HCEC 1CT (cell line): ENCODE results near the gene DNAJC11.
"Not testable (repeated sequence)": the region's sequence is repeated elsewhere in the genome, so short reads cannot be mapped to it uniquely, and the experiment has no call there.

Experiments used
- DNase-seq: peaks from one replicate; pipeline ENCODE4 v3.0.0-alpha.2; 2017

Gene DNAJC11

GRCh38 chr1:6695868-6696267 is 5.7 kb downstream of the DNAJC11 start:
- DNase-seq: peak; percentile 5

GRCh38 chr1:6694121-6694713 is 7.4 kb downstream of the DNAJC11 start:
- DNase-seq: no peak

GRCh38 chr1:6692956-6693355 is 8.7 kb downstream of the DNAJC11 start:
- DNase-seq: no peak

- DNase-seq: no peak
These were observed 10.1 kb downstream of the DNAJC11 start for GRCh38 chr1:6691507-6691906.

- DNase-seq: no peak
These were observed 11.4 kb downstream of the DNAJC11 start for GRCh38 chr1:6690186-6690585.

GRCh38 chr1:6688757-6689156 is 12.9 kb downstream of the DNAJC11 start:
- DNase-seq: peak; percentile 26

GRCh38 chr1:6688001-6688400 is 13.6 kb downstream of the DNAJC11 start:
- DNase-seq: peak; percentile 26

GRCh38 chr1:6686294-6686693 is 15.3 kb downstream of the DNAJC11 start:
- peak; percentile 31 for DNase-seq

GRCh38 chr1:6685381-6685780 is 16.2 kb downstream of the DNAJC11 start:
- DNase-seq: no peak

GRCh38 chr1:6683434-6683833 is 18.2 kb downstream of the DNAJC11 start:
- DNase-seq: no peak

GRCh38 chr1:6675941-6676340 is 25.7 kb downstream of the DNAJC11 start:
- no peak for DNase-seq

- DNase-seq: no peak
These were observed 26.8 kb downstream of the DNAJC11 start for GRCh38 chr1:6674771-6675170.

GRCh38 chr1:6673816-6674398 is 27.7 kb downstream of the DNAJC11 start:
- DNase-seq: no peak

- DNase-seq: no peak
These were observed 29.1 kb downstream of the DNAJC11 start for GRCh38 chr1:6672558-6672957.

- no peak for DNase-seq
These were observed 33.1 kb downstream of the DNAJC11 start for GRCh38 chr1:6668503-6668902.

GRCh38 chr1:6667139-6667538 is 34.5 kb downstream of the DNAJC11 start:
- DNase-seq: no peak

GRCh38 chr1:6666696-6667095 is 34.9 kb downstream of the DNAJC11 start:
- DNase-seq: no peak

GRCh38 chr1:6662468-6662867 is 39.1 kb downstream of the DNAJC11 start:
- not testable (repeated sequence) for DNase-seq

- no peak for DNase-seq
These were observed 41.1 kb downstream of the DNAJC11 start for GRCh38 chr1:6660415-6661049.

- DNase-seq: no peak
These were observed 43.1 kb downstream of the DNAJC11 start for GRCh38 chr1:6658359-6659060.

- DNase-seq: no peak
These were observed 44.5 kb downstream of the DNAJC11 start for GRCh38 chr1:6657138-6657537.

GRCh38 chr1:6653436-6654290 is 48.0 kb downstream of the DNAJC11 start:
- no peak for DNase-seq

- DNase-seq: no peak
These were observed 48.6 kb downstream of the DNAJC11 start for GRCh38 chr1:6652986-6653385.
